ENCODE measurements around the gene TGFBR3.

DNA sequence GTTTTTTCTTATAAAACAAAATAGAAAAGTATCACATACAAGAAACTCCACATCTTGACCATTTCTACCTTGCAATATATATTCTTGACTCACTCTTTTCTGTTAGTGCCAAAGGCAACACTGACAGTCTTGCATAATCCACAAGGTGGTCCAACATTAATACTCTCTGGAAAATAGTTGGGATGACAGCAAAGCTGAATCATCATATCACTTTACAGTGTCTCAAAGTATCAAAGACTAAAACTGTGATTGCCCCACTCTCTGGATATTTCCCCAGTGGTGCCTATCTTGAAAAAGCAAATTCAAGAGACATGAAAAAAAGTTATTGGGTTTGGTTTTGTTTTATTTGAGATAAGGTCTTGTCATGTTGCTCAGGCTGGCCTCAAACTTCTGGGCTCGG is 14.6 kb upstream of the TGFBR3 start:
- TF ChIP-seq EZH2 (IDR thresholded peaks at IDR 0.05; ENCODE audit: insufficient read depth, poor library complexity, severe bottlenecking) (no peak), EZH2phosphoT487 (IDR thresholded peaks at IDR 0.05; ENCODE audit: insufficient read depth, low read depth) (no peak)

Measured in GM23248 (cell line).